ENCODE results near the gene NYNRIN.

Gene NYNRIN

DNA sequence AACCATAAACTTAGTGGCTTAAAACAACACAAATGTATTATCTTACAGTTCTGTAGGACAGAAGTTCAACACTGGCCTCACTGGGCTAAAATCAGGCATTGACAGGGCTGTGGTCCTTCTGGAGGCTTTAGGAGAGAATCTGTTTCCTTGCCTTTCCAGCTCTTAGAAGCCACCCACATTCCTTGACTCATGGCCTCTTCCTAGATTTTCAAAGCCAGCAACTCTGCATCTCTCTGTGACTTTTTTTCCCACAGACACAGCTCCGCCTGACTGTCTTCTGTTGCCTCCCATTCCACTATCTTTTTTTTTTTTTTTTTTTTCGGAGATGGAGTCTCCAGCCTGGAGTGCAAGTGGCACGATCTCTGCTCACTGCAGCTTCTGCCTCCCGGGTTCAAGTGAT lies 42.6 kb upstream of the NYNRIN start:
- Histone ChIP-seq H3K27me3 (ENCODE audit: insufficient read depth, low read depth, severe bottlenecking) (no peaks in the 10 kb centered on the region), H3K36me3 (no peaks in the 10 kb centered on the region), H3K27ac (no peak overlapping the region), H3K9me3 (ENCODE audit: severe bottlenecking) (no peaks in the 10 kb centered on the region), H3K4me3 (ENCODE audit: low read depth, low read length) (no peak overlapping the region)
- TF ChIP-seq, protein P1, sequence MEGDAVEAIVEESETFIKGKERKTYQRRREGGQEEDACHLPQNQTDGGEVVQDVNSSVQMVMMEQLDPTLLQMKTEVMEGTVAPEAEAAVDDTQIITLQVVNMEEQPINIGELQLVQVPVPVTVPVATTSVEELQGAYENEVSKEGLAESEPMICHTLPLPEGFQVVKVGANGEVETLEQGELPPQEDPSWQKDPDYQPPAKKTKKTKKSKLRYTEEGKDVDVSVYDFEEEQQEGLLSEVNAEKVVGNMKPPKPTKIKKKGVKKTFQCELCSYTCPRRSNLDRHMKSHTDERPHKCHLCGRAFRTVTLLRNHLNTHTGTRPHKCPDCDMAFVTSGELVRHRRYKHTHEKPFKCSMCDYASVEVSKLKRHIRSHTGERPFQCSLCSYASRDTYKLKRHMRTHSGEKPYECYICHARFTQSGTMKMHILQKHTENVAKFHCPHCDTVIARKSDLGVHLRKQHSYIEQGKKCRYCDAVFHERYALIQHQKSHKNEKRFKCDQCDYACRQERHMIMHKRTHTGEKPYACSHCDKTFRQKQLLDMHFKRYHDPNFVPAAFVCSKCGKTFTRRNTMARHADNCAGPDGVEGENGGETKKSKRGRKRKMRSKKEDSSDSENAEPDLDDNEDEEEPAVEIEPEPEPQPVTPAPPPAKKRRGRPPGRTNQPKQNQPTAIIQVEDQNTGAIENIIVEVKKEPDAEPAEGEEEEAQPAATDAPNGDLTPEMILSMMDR (IDR thresholded peaks at IDR 0.05; ENCODE audit: low read depth, low read length), result no peak
- no peak for DNase-seq

DNA sequence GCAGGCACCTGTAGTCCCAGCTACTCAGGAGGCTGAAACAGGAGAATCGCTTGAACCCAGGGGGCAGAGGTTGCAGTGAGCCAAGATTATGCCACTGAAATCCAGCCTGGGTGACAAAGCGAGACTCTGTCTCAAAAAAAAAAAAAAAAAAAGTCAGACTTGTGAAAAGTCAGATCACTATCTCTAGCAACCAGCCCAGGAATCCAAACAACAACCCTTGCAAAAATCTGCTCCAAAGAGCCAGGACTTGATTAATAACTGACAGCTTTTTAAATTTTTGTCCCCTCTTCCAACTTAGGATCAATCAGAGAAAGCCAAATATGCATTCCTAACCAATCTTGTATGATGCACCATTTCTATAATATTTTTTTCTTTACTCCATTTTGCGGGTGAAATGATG lies 38.5 kb upstream of the NYNRIN start:
- no peak for DNase-seq
- Histone ChIP-seq H3K27me3 (ENCODE audit: insufficient read depth, low read depth, severe bottlenecking) (no peaks in the 10 kb centered on the region), H3K9me3 (ENCODE audit: severe bottlenecking) (no peaks in the 10 kb centered on the region), H3K27ac (no peak overlapping the region), H3K36me3 (no peaks in the 10 kb centered on the region), H3K4me3 (ENCODE audit: low read depth, low read length) (no peak overlapping the region)
- TF ChIP-seq, protein P1 (IDR thresholded peaks at IDR 0.05; ENCODE audit: low read depth, low read length), result no peak

DNA sequence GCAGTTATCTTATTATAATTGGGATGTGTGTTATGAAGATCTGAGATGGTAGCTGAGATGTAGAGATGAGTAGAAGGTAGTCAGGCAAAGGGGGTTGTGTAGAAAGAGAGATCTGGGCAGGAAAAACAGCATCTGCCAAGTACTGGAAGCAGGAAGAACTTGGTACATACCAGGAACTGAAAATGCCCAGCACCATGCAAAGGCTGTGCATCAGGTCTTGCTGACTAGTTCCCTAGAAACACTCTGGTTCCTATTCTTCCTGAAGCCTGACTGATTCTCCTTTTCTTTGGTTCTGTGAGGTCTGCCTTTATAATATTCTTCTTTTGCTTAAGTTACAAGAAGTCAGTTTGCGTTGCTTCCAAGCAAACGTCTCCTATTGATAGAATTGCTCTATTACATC lies 37.5 kb upstream of the NYNRIN start:
- no peaks in the 10 kb centered on the region for H3K27me3 ChIP-seq (ENCODE audit: insufficient read depth, low read depth, severe bottlenecking)
- no peak overlapping the region for H3K27ac ChIP-seq
- TF ChIP-seq, protein P1 (IDR thresholded peaks at IDR 0.05; ENCODE audit: low read depth, low read length), result no peak

DNA sequence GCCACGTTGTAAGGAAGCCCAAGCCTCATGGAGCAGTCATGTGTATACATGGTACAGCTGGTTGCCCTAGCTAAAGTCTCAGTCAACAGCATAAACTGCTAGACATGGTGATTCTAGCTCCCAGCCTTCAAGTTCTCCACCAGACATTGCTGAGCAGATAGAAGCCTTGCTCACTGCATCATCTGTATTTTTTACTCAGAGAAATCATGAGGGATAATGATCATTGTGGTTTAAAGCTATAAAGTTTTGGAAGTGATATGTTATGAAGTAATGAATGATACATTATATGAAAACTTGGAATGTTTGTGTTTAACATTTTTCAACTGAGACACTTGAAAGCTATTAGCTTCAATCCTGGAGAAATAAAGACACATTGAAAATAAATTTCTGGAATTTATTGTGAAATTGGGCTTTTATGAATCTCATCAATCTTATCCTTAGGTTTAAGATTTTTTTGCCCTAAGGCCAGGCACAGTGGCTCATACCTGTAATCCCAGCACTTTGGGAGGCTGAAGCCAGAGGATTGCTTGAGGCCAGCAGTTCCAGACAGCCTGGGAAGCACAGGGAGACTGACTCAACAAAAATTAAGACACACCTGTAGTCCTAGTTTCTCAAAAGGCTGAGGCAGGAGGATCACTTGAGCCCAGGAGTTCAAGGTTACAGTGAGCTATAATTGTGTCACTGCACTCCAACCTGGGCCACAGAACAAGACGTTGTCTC lies 36.4 kb upstream of the NYNRIN start:
- Histone ChIP-seq H3K36me3 (no peaks in the 10 kb centered on the region), H3K27ac (no peak overlapping the region), H3K27me3 (ENCODE audit: insufficient read depth, low read depth, severe bottlenecking) (no peaks in the 10 kb centered on the region), H3K4me3 (ENCODE audit: low read depth, low read length) (no peak overlapping the region), H3K9me3 (ENCODE audit: severe bottlenecking) (no peaks in the 10 kb centered on the region)
- DNase-seq, result no peak
- TF ChIP-seq, protein P1 (IDR thresholded peaks at IDR 0.05; ENCODE audit: low read depth, low read length), result no peak

More for the DNA sequence above, 37.5 kb upstream of the NYNRIN start:
- no peak overlapping the region for H3K4me3 ChIP-seq (ENCODE audit: low read depth, low read length)
- DNase-seq, result no peak
- no peaks in the 10 kb centered on the region for H3K36me3 ChIP-seq
- H3K9me3 ChIP-seq (ENCODE audit: severe bottlenecking), result no peaks in the 10 kb centered on the region

DNA sequence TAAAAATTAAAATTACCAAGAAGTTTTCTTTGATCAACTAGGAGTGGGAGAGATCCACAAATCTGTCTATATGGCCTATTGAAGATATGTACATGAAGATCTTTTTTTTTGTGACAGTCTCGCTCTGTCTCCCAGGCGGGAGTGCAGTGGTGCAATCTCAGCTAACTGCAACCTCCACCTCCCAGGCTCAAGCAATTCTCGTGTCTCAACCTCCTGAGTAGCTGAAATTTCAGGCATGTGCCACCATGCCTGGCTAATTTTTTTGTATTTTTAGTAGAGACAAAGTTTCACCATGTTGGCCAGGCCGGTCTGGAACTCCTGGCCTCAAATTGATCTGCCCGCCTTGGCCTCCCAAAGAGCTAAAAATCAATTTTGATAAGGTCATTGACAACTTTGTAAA lies 35.4 kb upstream of the NYNRIN start:
- H3K27ac ChIP-seq, result no peak overlapping the region
- H3K27me3 ChIP-seq (ENCODE audit: insufficient read depth, low read depth, severe bottlenecking), result no peaks in the 10 kb centered on the region
- no peaks in the 10 kb centered on the region for H3K9me3 ChIP-seq (ENCODE audit: severe bottlenecking)
- no peaks in the 10 kb centered on the region for H3K36me3 ChIP-seq
- no peak overlapping the region for H3K4me3 ChIP-seq (ENCODE audit: low read depth, low read length)
- no peak for DNase-seq
- TF ChIP-seq, protein P1 (IDR thresholded peaks at IDR 0.05; ENCODE audit: low read depth, low read length), result no peak

DNA sequence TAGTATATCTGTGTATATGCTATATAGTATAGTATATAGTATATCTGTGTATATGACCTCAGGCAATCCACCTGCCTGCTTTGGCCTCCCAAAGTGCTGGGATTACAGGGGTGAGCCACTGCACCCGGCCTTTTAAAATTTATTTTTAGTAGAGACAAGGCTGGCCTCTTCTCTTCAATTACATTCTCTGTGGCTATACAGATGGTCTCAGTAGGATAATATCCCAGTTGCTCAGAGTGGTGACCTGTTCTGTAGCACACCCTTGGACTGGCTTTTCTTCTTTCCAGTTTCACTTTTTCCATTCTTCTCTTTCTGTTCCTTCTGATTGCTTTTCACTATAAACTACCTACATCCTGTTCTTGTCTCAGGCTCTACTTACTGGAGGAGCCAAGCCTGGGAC lies 34.0 kb upstream of the NYNRIN start:
- no peak for DNase-seq
- no peaks in the 10 kb centered on the region for H3K27me3 ChIP-seq (ENCODE audit: insufficient read depth, low read depth, severe bottlenecking)
- H3K4me3 ChIP-seq (ENCODE audit: low read depth, low read length), result no peak overlapping the region
- no peaks in the 10 kb centered on the region; the same call in 1 of the 2 replicates for H3K36me3 ChIP-seq
- no peaks in the 10 kb centered on the region for H3K9me3 ChIP-seq (ENCODE audit: severe bottlenecking)
- no peak overlapping the region for H3K27ac ChIP-seq
- TF ChIP-seq, protein P1 (IDR thresholded peaks at IDR 0.05; ENCODE audit: low read depth, low read length), result no peak
